Renal cortex interstitium (tissue), 15 donors: ENCODE data around the gene LAMB2. TPM values are rescaled to one million over a fixed set of nuclear protein-coding genes. Genes with fewer than 3 reads are reported as not detected.

Experiments used
- DNase-seq, 11 donors: peaks; one replicate each; pipeline ENCODE4 v3.0.0-alpha.2; 2013; ENCODE audit warnings: low read depth in 9 of 11, low spot score in 4 of 11; ENCODE audit errors: extremely low read depth in 1 of 11
- long read RNA-seq, 16 experiments: transcript quantifications; one replicate each; lab custom pipeline, GENCODE V29; 2026
- polyA plus RNA-seq, 3 donors: library from polyadenylated mRNA; unstranded; fragments of 120-200 nt; gene quantifications; one replicate each; pipeline ENCODE4 v1.2.1, GENCODE V29; 2013; ENCODE audit not compliant: insufficient read length in 3 of 3

LAMB2 gene
- polyA plus RNA-seq = 100 to 1,000 TPM; 357 to 459 (median 441) TPM
- long read RNA-seq, donor 1, full-length matches to known transcripts = 10 of 45 reads
- long read RNA-seq, donor 1, partial matches to known transcripts = 35 of 45 reads
- long read RNA-seq, donor 1, other reads (novel, unspliced or antisense) = 0 of 45 reads
- long read RNA-seq, donor 2, full-length matches to known transcripts = 6 of 52 reads
- long read RNA-seq, donor 2, partial matches to known transcripts = 46 of 52 reads
- long read RNA-seq, donor 2, other reads (novel, unspliced or antisense) = 0 of 52 reads
- long read RNA-seq, donor 3, full-length matches to known transcripts = 26 of 86 reads
- long read RNA-seq, donor 3, partial matches to known transcripts = 60 of 86 reads
- long read RNA-seq, donor 3, other reads (novel, unspliced or antisense) = 0 of 86 reads
- long read RNA-seq, donor 4, full-length matches to known transcripts = 16 of 39 reads
- long read RNA-seq, donor 4, partial matches to known transcripts = 23 of 39 reads
- long read RNA-seq, donor 4, other reads (novel, unspliced or antisense) = 0 of 39 reads
- long read RNA-seq, donor 5 = 0 reads
- long read RNA-seq, donor 6, full-length matches to known transcripts = 27 of 105 reads
- long read RNA-seq, donor 6, partial matches to known transcripts = 78 of 105 reads
- long read RNA-seq, donor 6, other reads (novel, unspliced or antisense) = 0 of 105 reads
- long read RNA-seq, donor 7, full-length matches to known transcripts = 19 of 92 reads
- long read RNA-seq, donor 7, partial matches to known transcripts = 73 of 92 reads
- long read RNA-seq, donor 7, other reads (novel, unspliced or antisense) = 0 of 92 reads
- long read RNA-seq, donor 8, full-length matches to known transcripts = 52 of 142 reads
- long read RNA-seq, donor 8, partial matches to known transcripts = 90 of 142 reads
- long read RNA-seq, donor 8, other reads (novel, unspliced or antisense) = 0 of 142 reads
- long read RNA-seq, donor 9, full-length matches to known transcripts = 14 of 49 reads
- long read RNA-seq, donor 9, partial matches to known transcripts = 35 of 49 reads
- long read RNA-seq, donor 9, other reads (novel, unspliced or antisense) = 0 of 49 reads
- long read RNA-seq, donor 10, full-length matches to known transcripts = 20 of 68 reads
- long read RNA-seq, donor 10, partial matches to known transcripts = 48 of 68 reads
- long read RNA-seq, donor 10, other reads (novel, unspliced or antisense) = 0 of 68 reads
- long read RNA-seq, donor 11, full-length matches to known transcripts = 13 of 36 reads
- long read RNA-seq, donor 11, partial matches to known transcripts = 23 of 36 reads
- long read RNA-seq, donor 11, other reads (novel, unspliced or antisense) = 0 of 36 reads
- long read RNA-seq, donor 12, full-length matches to known transcripts = 8 of 22 reads
- long read RNA-seq, donor 12, partial matches to known transcripts = 14 of 22 reads
- long read RNA-seq, donor 12, other reads (novel, unspliced or antisense) = 0 of 22 reads
- long read RNA-seq, donor 13, full-length matches to known transcripts = 34 of 132 reads
- long read RNA-seq, donor 13, partial matches to known transcripts = 98 of 132 reads
- long read RNA-seq, donor 13, other reads (novel, unspliced or antisense) = 0 of 132 reads
- long read RNA-seq, donor 14, full-length matches to known transcripts = 9 of 36 reads
- long read RNA-seq, donor 14, partial matches to known transcripts = 27 of 36 reads
- long read RNA-seq, donor 14, other reads (novel, unspliced or antisense) = 0 of 36 reads
- long read RNA-seq, donor 15, full-length matches to known transcripts = 12 of 36 reads
- long read RNA-seq, donor 15, partial matches to known transcripts = 24 of 36 reads
- long read RNA-seq, donor 15, other reads (novel, unspliced or antisense) = 0 of 36 reads
- long read RNA-seq, donor 16, full-length matches to known transcripts = 53 of 188 reads
- long read RNA-seq, donor 16, partial matches to known transcripts = 135 of 188 reads
- long read RNA-seq, donor 16, other reads (novel, unspliced or antisense) = 0 of 188 reads

GRCh38 chr3:49132437-49133225 is at the start of gene LAMB2:
LAMB2 (minus strand) TSS chr3:49133050; CDS start chr3:49132867, 183 bp downstream.
- DNase-seq = peak; percentile 46 to 87 (median 73)

DNA sequence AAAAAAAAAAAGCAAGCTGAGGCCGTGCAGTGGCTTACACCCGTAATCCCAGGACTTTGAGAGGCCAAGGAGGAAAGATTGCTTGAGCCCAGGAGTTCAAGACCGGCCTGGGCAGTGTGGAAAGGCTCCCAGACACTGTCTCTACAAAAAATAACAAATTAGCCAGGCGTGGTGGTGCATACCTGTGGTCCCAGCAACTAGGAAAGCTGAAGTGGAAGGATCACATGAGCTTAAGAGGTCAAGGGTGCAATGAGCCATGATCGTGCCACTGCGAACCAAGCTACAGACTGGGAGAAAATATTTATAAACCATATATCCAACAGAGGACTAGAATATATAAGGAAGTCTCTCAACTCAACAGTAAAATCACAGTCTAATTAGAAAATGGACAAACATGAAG is 48.5 kb upstream of the LAMB2 start:
- DNase-seq = no peak

GRCh38 chr3:49180116-49180515 is 47.3 kb upstream of the LAMB2 start:
- no peak for DNase-seq

DNA sequence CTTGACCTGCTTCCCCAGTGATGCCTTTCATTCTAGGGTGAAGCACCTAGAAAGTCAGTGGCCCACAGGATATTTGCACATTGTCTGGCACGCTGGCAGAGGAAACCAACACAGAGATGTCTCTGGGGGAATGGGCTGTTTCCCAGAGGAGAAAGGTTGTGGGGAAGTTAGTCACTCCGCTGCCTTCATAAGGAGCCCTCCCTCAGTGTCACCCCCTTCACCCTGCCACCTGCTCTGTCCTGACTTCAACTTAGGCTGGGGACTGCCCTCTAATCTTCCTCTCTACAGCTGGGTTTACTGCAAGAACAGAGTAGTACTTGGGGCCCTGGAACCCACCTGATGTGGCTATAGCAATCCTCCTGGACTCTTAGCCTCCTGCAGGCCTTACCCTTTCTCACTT is 44.2 kb upstream of the LAMB2 start:
- DNase-seq = no peak

- DNase-seq = no peak
Observed at GRCh38 chr3:49175530-49175929, 42.7 kb upstream of the LAMB2 start.

GRCh38 chr3:49174397-49174985 is 41.6 kb upstream of the LAMB2 start:
- no peak for DNase-seq

DNA sequence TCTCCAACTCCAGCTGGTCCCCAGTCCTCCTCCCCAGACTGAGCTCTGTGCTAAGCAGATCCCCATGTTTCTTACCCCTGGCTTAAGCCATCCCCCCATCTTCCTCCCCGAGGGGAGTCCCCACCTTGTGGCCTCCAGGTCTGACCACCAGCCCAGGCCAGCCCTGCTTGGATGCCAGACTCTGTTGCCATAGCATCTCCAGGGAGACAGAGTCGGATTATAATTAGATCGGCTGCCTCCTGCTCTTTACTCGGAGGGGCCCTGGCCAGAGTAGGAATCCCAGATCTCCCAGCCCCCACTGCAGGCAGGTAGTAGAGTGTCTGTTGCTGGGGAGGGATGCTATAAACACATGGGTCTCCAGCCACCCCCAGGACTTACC is 40.9 kb upstream of the LAMB2 start:
- DNase-seq = peak in 2 of 11 donors; percentile 22 to 32

- peak; percentile 57 to 81 (median 70) for DNase-seq
Observed at GRCh38 chr3:49173116-49173791, 40.4 kb upstream of the LAMB2 start.

DNA sequence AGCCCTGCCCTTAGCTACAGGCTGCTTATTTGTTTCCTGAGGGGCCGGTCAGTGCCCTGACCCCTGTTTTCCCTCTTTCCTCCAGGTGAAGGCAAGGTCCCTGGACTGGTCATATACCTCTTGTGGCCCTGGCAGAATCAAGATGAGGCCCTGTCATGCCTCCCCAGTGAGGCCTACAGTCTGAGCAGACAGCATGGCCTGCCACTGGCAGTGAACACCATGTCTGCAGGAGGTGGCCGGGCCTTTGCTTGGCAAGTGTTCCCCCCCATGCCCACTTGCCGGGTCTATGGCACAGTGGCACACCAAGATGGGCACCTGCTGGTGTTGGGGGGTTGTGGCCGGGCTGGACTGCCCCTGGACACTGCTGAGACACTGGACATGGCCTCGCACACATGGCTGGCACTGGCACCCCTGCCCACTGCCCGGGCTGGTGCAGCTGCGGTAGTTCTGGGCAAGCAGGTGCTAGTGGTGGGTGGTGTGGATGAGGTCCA is 39.7 kb upstream of the LAMB2 start:
- no peak for DNase-seq

GRCh38 chr3:49171775-49172500 is 39.1 kb upstream of the LAMB2 start:
- no peak for DNase-seq

DNA sequence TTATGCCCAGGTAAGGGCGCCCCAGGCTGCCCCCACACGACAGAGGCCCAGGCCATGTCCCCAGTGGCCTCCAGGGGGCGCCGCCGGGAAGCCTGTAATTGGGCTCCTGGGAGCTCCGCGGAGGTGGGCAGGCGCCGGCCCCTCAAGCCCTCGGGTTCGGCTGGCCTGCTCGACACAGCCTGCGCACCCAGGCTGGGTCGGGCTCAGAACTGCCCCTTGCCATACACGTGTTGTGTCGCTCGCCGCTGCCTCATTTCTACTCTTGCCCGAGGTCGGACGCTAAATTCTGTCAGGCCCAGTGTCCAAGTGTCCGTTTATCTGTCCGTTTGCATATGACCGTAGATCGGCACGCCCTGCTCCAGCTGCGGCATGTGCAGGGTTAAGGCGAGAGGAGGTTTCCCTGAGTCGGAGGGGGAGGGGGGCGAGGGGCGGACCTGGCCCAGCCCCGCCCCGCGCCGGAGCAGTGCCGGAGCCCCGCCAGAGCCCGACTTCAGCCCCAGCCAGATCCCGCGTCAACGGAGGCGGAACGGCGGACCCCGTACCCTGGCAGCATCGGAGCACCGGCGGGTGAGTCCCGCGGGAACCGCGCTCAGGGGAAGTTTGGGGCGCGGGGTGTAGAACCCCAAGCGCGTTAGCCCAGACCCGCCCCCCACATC is 38.4 kb upstream of the LAMB2 start, which contains the start of gene KLHDC8B:
KLHDC8B (plus strand) TSS at position 480 of the 656 bp plus-strand sequence. CDS start 1,172 bp downstream, outside the sequence.
- DNase-seq = peak; percentile 67 to 89 (median 79)

DNA sequence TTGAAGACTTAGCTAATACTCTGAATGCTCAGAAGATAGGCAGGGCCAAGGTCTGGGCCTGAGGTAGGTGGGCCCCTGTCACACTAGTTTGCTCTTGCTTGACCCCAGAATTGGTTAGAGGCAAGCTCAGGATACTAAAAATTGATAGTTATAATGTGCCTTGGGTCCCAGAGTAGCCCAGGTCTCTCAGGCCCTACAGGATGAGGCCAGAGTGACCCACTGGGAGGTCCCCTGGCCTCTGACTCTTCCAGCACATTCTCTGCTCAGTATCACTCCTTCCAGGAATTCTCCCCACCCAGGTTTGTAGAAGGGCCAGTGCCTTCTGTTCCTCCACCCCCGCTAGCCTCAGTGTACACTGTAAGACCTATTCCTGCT is 37.9 kb upstream of the LAMB2 start:
- no peak for DNase-seq

- DNase-seq = no peak
Observed at GRCh38 chr3:49166752-49167556, 34.1 kb upstream of the LAMB2 start.
